Activated naive CD4-positive, alpha-beta T cell (primary cell): ENCODE measurements around the gene C21orf58.
A peak's percentile ranks its signal among the peaks of the same experiment; 100 is the strongest.
"Not testable (repeated sequence)": the region's sequence is repeated elsewhere in the genome, so short reads cannot be mapped to it uniquely, and the experiment has no call there.

Experiments used
- DNase-seq, 4 experiments: peaks; one replicate each; lab custom pipeline; 2025; lab: John Stamatoyannopoulos, UW

Gene C21orf58

GRCh38 chr21:46323710-46324389, at the start of gene C21orf58, which contains the start of gene PCNT:
C21orf58 (minus strand) TSS chr21:46323870; CDS start chr21:46322738, 1,132 bp downstream.
PCNT (plus strand) TSS chr21:46324156; CDS start chr21:46324229, 73 bp downstream.
- peak; percentile 94 to 98 (median 95) for DNase-seq

DNA sequence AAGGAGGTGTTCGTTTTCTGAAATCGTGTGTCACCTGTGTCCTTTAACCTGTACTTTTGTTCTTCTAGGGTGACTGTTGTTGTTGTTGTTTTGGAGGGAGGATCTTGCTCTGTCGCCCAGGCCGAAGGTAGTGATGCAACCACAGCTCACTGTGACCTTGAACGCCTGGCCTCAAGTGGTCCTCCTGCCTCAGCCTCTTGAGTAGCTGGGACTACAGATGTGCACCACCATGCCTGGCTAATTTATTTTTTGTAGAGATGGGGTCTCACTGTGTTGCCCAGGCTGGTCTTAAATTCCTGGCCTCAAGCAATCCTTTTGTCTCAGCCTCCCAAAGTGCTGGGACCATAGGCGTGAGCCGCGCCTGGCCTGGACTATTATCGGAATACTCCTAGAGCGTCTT, 49.3 kb upstream of the C21orf58 start:
- not testable (repeated sequence) for DNase-seq

- DNase-seq = no peak
These were observed 48.4 kb upstream of the C21orf58 start for GRCh38 chr21:46372014-46372485.

DNA sequence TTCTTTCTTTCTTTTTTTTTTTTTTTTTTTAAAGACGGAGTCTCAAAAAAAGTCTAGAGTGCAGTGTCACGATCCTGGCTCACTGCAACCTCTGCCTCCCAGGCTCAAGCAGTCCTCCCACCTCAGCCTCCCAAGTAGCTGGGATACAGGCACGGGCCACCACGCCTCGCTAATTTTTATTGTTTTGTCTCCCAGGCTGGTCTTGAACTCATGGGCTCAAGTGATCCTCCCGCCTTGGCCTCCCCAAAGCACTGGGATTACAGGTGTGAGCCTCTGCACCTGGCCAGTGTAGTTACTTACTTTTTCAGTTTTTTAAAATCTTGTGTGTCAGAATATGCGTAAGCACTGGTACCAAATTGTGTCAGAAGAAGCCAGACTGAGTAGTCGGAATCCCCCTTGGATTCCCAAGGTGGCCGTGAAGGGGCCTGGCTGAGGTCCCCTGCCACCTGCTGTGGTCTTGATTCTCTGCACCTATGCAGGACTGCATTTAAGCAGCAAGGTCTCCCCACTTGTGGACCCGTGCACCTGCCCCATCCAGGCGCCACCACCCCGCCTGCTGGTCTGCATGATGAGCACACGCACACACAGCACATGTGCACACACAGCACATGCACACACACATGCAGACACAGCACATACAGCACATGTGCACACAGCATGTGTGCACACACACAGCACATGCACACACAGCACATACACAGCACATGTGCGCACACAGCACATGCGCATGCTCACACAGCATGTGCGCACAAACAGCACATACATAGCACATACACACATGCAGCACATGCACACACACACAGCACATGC, 47.7 kb upstream of the C21orf58 start:
- DNase-seq = no peak

DNA sequence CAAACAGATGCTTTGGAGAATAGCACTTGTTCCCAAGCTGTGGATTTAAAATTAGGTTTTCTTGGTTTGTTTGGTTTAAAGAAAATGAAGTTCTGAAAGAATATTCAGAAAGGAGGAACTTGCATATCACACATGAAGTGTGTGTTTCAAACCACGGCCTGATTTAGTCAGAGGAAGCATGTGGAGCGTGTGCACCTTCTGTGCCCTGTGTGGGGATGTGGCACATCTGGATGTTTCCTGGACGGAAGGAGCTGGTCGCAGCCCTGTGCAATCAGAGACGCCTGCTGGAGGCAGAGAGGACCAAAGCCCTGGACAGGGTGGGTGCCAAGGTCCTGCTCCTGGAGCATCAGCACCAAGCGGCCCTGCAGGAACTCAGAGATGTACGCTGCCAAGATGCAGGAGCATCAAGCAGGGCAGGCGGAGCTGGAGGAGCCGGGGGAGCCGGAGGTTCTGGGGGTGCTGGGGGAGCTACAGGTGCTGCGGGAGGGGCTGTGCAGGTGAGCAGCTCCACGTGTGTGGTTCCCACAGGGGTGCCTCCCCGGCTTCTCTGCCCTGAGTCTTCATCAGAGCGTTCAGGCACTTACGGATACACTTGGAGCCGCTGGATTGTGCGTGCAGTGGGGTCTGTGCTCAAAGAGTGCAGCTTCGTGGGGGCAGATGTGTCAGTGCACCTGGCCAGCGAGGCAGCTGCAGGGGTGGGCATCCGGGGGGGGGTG, 46.0 kb upstream of the C21orf58 start:
- no peak for DNase-seq

GRCh38 chr21:46368533-46369285, 45.0 kb upstream of the C21orf58 start:
- no peak for DNase-seq

DNA sequence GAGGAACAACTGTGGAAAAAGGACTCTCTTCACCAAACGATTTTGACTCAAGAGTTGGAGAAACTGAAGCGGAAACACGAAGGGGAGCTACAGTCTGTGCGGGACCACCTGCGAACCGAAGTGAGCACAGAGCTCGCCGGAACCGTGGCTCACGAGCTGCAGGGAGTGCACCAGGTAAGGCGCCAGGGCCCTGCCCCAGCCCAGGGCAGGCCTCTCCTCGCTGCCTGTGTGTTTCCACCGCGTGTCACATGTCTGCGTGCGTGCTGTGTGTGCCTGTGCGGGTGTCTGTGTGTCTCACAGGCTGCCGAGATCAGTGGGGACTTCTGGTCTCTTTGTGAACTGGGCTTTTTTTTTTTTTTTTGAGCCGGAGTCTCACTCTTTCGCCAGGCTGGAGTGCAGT, 43.3 kb upstream of the C21orf58 start:
- DNase-seq = no peak

DNA sequence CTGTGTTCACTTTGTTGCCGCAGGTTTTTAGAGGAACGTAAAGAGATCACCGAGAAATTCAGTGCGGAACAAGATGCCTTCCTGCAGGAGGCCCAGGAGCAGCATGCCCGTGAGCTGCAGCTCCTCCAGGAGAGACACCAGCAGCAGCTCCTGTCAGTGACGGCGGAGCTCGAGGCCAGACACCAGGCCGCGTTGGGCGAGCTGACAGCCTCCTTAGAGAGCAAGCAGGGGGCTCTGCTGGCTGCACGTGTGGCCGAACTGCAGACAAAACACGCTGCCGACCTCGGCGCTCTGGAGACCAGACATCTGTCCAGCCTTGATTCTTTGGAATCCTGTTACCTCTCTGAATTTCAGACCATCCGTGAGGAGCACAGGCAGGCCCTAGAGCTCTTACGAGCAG, 42.9 kb upstream of the C21orf58 start:
- no peak for DNase-seq

- no peak for DNase-seq
These were observed 42.4 kb upstream of the C21orf58 start for GRCh38 chr21:46366091-46366490.

DNA sequence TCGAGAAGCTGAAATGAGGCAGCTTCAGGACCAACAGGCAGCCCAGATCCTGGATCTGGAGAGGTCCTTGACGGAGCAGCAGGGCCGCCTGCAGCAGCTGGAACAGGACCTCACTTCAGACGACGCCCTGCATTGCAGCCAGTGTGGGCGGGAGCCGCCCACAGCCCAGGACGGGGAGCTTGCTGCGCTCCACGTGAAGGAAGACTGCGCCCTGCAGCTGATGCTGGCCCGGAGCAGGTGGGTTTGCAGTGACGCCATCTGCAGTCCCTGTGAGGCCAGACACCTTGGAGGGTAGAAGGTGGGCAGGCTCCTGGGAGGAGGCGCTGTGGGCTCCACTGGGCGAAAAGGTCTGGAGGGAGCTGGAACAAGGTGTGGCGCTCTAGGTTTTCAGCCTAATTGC, 40.0 kb upstream of the C21orf58 start:
- DNase-seq = no peak

DNA sequence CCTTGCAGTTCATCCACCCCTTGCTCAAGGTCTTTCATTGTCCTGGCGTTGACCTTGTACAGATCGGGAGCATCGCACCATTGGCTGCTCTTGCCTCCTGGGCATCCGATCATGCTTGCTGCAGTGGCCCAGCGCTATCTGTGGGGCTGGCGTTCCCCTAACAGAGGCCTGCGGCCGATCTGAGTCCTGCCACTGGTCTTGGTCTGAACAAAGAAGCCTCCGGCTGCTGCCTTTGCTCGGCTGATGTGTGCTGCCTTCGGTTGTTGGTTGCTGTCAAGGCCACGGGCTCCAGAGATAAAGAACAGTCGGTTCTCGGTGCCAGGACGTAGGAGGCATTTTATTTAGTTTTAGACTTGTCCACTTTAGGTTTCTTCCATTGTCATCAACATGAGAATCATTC, 39.3 kb upstream of the C21orf58 start:
- DNase-seq = no peak

DNA sequence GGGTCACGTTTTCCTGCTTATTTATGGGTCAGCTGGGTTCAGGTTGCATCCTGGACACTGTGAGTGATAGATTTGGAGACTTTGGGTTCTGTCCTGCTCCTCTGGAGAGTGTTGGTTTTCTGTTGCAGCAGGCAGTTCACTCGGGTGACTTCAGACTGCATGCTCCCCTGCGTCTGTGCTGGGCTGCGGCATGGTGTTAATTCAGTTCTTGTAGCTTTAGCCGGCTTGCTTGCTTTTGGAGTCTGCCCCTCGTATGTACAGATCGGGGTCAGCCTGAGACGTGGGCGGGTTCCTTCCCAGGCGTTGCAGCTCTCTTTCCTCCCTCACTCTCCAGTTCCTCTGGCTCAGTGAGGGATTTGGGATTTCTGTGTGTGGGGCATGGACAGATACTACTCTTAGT, 38.3 kb upstream of the C21orf58 start:
- no peak for DNase-seq

- no peak for DNase-seq
These were observed 37.5 kb upstream of the C21orf58 start for GRCh38 chr21:46361176-46361575.

DNA sequence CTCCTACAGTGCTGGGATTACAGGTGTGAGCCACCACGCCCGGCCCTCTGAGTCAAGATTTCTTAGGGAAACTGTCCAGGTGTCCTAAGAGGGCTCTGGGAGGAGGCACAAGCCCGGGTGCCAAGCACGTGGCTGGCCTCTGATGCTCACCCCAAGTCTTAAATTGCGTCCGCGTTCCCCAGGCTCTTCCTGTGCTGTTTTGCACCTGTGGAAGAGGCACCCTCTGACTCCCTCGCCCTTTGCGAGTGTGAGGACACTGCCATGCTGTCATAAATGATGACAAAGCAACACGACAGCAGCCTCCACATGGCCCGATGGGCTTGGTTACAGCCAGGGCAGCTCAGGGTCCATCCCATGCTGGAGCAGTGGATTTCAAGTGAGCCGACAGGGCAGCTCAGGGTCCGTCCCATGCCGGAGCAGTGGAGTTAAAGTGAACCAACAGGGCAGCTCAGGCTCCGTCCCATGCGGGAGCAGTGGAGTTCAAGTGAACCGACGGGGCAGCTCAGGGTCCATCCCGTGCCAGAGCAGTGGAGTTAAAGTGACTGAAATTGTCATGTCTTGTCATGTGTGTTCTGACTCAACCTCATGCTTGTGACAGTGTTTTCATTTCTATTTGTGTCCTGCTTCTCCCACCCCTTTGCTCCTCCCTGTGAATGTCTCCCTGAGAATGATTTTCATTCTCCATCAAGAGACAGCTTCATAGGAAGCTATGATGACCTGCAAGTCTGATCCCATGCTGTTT, 34.2 kb upstream of the C21orf58 start:
- no peak for DNase-seq

DNA sequence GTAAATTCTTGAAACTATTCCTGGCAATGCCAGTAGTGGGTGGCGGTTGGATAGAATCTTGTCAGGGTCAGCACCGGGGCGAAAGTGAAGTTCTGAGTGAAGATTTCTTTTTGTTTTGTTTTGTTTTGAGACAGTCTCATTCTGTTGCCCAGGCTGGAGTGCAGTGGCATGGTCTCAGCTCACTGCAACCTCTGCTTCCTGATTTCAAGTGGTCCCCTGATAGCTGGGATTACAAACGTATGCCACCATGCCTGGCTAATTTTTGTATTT, 33.6 kb upstream of the C21orf58 start:
- no peak for DNase-seq

GRCh38 chr21:46356494-46357334, 33.0 kb upstream of the C21orf58 start:
- DNase-seq = no peak

GRCh38 chr21:46356005-46356338, 32.3 kb upstream of the C21orf58 start:
- DNase-seq = no peak

DNA sequence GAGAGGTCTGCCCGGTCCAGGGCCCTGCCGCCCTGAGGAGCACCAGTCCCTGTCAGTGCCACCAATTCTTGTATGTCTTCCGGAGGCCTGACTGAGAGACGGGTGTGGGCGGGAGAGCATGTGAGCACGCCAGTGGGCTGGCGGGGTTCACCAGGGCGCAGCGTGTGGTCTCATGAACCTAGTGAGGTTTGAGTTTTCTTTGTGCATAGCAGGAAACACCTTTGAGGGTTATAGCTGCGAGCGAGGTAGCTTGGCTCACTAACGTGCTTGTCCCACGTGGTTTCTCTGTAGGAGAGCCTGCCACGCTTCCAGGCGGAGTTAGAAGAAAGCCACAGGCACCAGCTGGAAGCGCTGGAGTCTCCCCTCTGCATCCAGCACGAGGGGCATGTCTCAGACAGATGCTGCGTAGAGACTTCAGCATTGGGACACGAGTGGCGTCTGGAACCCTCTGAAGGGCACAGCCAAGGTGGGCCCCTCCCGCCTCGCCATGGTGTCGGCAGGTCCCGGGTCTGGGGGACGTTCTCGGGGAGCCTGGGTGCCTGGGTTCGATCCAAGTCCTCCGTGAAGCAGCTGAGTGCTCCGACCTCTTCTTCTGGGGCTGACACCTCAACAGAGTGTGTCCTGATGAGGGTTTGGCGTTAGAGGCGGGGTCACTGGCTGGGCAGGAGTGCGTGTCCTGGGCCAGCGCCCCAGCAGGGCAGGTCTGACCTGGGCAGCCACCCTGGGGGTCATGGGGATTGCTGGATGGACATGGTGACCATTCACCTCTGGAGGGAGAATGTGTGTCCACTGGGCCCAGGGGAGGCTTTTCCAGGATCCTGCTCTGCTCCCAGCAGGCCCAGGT, 31.7 kb upstream of the C21orf58 start:
- DNase-seq = no peak

GRCh38 chr21:46354518-46354917, 30.8 kb upstream of the C21orf58 start:
- DNase-seq = no peak

GRCh38 chr21:46354046-46354445, 30.4 kb upstream of the C21orf58 start:
- DNase-seq = no peak
